Heart left ventricle (tissue), 16 donors: Measurements from ENCODE around the gene COL1A1. TPM values are rescaled to one million over a fixed set of nuclear protein-coding genes. Genes with fewer than 3 reads are reported as not detected.

ENCODE experiments used
- ATAC-seq, 4 donors: fragments of 200-7000 bp; cut with Tn5 transposase; one replicate each; pipeline ENCODE4 v1.9.1; 2020 to 2022; ENCODE audit warnings: moderate library complexity in 4 of 4, mild to moderate bottlenecking in 3 of 4, moderate number of reproducible peaks in 1 of 4
- DNase-seq, 5 donors: peaks; one replicate each; pipeline ENCODE4 v3.0.0-alpha.2; 2020
- H3K27ac ChIP-seq, 12 donors: fragments of 200-600 bp; sonication (generic) in 4 of 12; one replicate each; pipeline versions ENCODE4 v1.5.0 to v1.8.0; 2016 to 2022; ENCODE audit warnings: mild to moderate bottlenecking in 2 of 12
- H3K27me3 ChIP-seq, 9 donors: fragments of 200-600 bp; sonication (generic) in 2 of 9; one replicate each; pipeline versions ENCODE4 v1.5.1 to v1.8.0; 2016 to 2022; ENCODE audit warnings: mild to moderate bottlenecking in 3 of 9
- H3K36me3 ChIP-seq, 9 donors: fragments of 200-600 bp; sonication (generic) in 2 of 9; one replicate each; pipeline versions ENCODE4 v1.5.0 to v1.8.0; 2018 to 2022; ENCODE audit warnings: mild to moderate bottlenecking in 2 of 9
- H3K4me1 ChIP-seq, 12 donors: fragments of 200-600 bp; sonication (generic) in 4 of 12; one replicate each; pipeline versions ENCODE4 v1.5.0 to v1.8.0; 2016 to 2022; ENCODE audit warnings: mild to moderate bottlenecking in 3 of 12
- H3K4me3 ChIP-seq, 12 donors: fragments of 200-600 bp; sonication (generic) in 4 of 12; one replicate each; pipeline versions ENCODE4 v1.5.0 to v1.8.0; 2017 to 2022; ENCODE audit warnings: mild to moderate bottlenecking in 9 of 12, moderate library complexity in 4 of 12
- H3K9me3 ChIP-seq, 12 donors: fragments of 200-600 bp; sonication (generic) in 4 of 12; one replicate each; pipeline versions ENCODE4 v1.5.0 to v1.8.0; 2016 to 2022; ENCODE audit warnings: mild to moderate bottlenecking in 1 of 12
- POLR2A ChIP-seq, 2 donors: fragments of 450-650 bp; IDR thresholded peaks; one replicate each; pipeline ENCODE4 v1.6.1; 2017; ENCODE audit warnings: antibody characterized with exemption in 2 of 2, mild to moderate bottlenecking in 2 of 2, moderate library complexity in 2 of 2
- WGBS, 4 donors: extraction: QIAGEN DNeasy Blood & Tissue Kit in 2 of 4; methylation state at CpG; one replicate each; pipeline versions ENCODE4 v1.1.5 to v1.1.7; 2013 to 2018; 5-methylcytosine and 5-hydroxymethylcytosine counted together
- intact Hi-C, 10 donors: fragments of 100-400 bp; cut with DNase I; formaldehyde crosslinking; loops; one replicate each; pipeline versions ENCODE4 v1.11.1 to v1.14.2; 2022
- polyA plus RNA-seq, 2 donors: library from polyadenylated mRNA; stranded (reverse); fragments of 200-250 nt; gene quantifications; one replicate each; pipeline ENCODE4 v1.2.3, GENCODE V29; 2013
- total RNA-seq, 9 donors: library from RNA; depleted of rRNA in 2 of 9; stranded (reverse); fragments of >200 nt in 2 of 9; fragmentation: NEBNext Ultra II Directional in 3 of 9; extraction: Animal tissue kit (Norgen Biotek cat#: 25700) in 3 of 9; gene quantifications; one replicate each; pipeline versions ENCODE4 v1.1.0 to v1.2.4, GENCODE V29; 2016 to 2023
- TF ChIP-seq, protein P1 (sequence below), 12 donors: fragments of 200-600 bp; sonication (generic) in 4 of 12; IDR thresholded peaks; one replicate each; pipeline versions ENCODE4 v1.5.0 to v1.8.0; 2018 to 2022; ENCODE audit warnings: antibody characterized with exemption in 12 of 12, mild to moderate bottlenecking in 5 of 12
- donor health status: ischemic (EF 13 %, LVEDD 7.1; RV severe dilation, severe dysfunction).
- donor health status: healthy with polysubstance abuse.
- donor health status: DM: no; HTN: yes; CAD: no.
- donor health status: DM: no; HTN: no; CAD: no.
- donor health status: ischemic (EF 25% LVEDD 6.9; RV normal size, moderate dysfunction).
- donor health status: ischemic (EF 25% LVEDD 5.7; RV mildly dilated, moderate dysfunction).
- donor health status: healthy.
- donor health status: DM: yes; HTN: yes; CAD: no.
- donor health status: ischemic (EF 35%, LVEDD 5.7; RV mildly dilated, moderate dysfunction).
- donor health status: nonischemic (EF 11% LVEDD 7.7; RV severe dilation, severe dysfunction).
- donor health status: DM: yes; HTN: yes; CAD: no.
- donor health status: PGD.
- donor health status: ischemic (EF 29% LVEDD 5.4; RV normal size, mild dysfunction).
- donor health status: nonischemic (EF 23%, LVEDD 6.1; RV moderate dilation, normal function).

Gene COL1A1
- total and polyA plus RNA-seq, 11 donors, result 10.2 to 897 (median 55.4) TPM

DNA sequence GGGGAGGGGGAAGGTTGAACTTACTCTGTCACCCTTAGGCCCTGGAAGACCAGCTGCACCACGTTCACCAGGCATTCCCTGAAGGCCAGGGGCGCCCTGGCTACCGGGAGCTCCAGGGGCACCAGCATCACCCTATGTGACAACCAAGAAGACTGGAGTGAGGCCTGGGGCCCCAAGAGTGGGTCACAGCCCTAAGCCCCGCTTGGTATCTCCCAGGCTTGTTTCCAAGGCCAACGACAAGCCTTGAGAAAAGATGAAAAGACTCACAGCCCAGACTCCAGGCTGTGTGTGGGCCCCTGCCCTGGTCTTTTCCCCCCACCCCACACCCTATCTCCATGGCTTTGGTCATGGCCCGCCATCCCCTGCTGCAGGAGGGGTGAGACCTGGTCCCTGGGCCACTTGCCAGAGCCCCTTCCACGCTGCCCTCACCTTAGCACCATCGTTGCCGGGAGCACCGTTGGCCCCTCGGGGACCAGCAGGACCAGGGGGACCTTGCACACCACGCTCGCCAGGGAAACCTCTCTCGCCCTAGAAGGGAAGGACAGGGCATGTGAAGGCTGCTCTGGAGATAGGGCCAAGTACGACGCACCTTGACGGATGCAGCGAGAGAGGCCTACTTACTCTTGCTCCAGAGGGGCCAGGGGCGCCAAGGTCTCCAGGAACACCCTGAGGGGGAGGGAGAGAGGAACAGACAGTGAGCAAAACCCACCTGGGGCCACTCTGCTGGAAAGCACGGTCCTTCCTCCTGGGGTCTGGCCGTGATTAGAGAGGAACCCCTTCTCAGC is 9.9 kb downstream of the COL1A1 start:
- no peak for ATAC-seq
- H3K36me3 ChIP-seq, result peaks cover 0 to 100% (median 96%) of the 10 kb centered on the region in 9 donors
- 72 to 77% (median 76%) methylated on average over 11 to 21 of the region's 21 CpGs for WGBS, 4 donors
- peaks cover 0 to 13% (median 0%) of the 10 kb centered on the region in 12 donors for H3K4me1 ChIP-seq
- no peak overlapping the region for H3K4me3 ChIP-seq
- H3K9me3 ChIP-seq, result no peaks in the 10 kb centered on the region
- no peaks in the 10 kb centered on the region for H3K27me3 ChIP-seq
- peak overlapping the region in 2 of 12 donors; percentile 22 to 40 for H3K27ac ChIP-seq
- DNase-seq, result no peak
- intact Hi-C loops, result no loop called here
- TF ChIP-seq POLR2A (IDR thresholded peaks at IDR 0.05), result no peak
- TF ChIP-seq, protein P1, sequence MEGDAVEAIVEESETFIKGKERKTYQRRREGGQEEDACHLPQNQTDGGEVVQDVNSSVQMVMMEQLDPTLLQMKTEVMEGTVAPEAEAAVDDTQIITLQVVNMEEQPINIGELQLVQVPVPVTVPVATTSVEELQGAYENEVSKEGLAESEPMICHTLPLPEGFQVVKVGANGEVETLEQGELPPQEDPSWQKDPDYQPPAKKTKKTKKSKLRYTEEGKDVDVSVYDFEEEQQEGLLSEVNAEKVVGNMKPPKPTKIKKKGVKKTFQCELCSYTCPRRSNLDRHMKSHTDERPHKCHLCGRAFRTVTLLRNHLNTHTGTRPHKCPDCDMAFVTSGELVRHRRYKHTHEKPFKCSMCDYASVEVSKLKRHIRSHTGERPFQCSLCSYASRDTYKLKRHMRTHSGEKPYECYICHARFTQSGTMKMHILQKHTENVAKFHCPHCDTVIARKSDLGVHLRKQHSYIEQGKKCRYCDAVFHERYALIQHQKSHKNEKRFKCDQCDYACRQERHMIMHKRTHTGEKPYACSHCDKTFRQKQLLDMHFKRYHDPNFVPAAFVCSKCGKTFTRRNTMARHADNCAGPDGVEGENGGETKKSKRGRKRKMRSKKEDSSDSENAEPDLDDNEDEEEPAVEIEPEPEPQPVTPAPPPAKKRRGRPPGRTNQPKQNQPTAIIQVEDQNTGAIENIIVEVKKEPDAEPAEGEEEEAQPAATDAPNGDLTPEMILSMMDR (IDR thresholded peaks at IDR 0.05), result no peak

DNA sequence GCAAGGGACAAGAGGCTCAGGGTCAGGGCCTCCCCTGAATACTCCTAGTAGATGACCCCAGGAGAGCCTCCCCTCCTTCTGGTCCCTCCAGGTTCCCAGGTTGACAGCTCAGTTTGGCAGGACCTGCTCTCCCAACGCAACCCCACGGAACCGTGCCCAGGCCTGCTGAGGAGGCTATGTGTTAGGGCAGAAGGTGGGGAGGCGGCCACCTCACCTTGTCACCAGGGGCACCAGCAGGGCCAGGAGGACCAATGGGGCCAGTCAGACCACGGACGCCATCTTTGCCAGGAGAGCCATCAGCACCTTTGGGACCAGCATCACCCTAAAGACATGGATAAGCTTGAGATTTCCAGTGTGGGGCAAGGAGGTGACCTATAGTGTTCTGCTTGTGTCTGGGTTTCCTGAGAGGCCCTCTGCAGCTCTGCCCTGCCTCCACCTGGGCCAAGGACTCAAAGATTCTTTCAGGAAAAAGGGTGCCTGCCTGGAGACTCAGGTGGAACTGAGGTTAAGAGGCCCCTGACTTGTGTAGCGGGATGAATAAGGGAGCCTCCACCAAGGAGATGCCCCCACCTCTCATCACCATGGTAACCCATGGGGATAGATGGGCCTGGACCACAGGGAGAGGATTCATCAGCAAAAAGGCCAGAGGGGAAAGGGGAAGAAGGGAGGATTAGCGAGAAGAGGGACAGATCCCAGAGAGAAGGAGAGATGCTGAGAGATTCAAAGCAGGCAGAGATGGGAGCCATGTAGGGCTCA is 10.7 kb downstream of the COL1A1 start:
- Histone ChIP-seq H3K4me3 (no peak overlapping the region), H3K9me3 (no peaks in the 10 kb centered on the region), H3K27me3 (no peaks in the 10 kb centered on the region), H3K4me1 (peaks cover 0 to 13% (median 0%) of the 10 kb centered on the region in 12 donors), H3K27ac (peak overlapping the region in 3 of 12 donors; percentile 4 to 40 (median 22)), H3K36me3 (peaks cover 0 to 99% (median 96%) of the 10 kb centered on the region in 9 donors)
- intact Hi-C loops, result no loop called here
- WGBS, 4 donors, result 87 to 94% (median 90%) methylated on average over 5 to 8 of the region's 8 CpGs
- ATAC-seq, result no peak
- no peak for TF ChIP-seq POLR2A (IDR thresholded peaks at IDR 0.05)
- TF ChIP-seq, protein P1 (IDR thresholded peaks at IDR 0.05), result no peak
- DNase-seq, result no peak

DNA sequence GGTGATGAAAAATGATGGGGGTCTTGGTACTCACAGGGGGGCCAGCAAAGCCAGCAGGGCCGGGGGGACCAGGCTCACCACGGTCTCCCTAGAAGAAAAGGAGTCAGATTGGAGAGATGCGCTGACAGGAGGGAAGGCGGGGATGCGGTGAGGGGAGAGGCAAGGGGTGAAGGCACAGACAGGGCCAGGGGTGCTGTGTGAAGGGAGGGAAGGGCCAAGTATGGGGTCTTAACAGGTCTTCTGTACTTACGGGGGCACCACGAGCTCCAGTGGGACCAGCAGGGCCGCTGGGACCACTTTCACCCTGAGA is 11.2 kb downstream of the COL1A1 start:
- Histone ChIP-seq H3K4me1 (peaks cover 0 to 14% (median 0%) of the 10 kb centered on the region in 12 donors), H3K9me3 (no peaks in the 10 kb centered on the region), H3K27ac (peak overlapping the region in 3 of 12 donors; percentile 4 to 40 (median 22)), H3K4me3 (no peak overlapping the region), H3K27me3 (no peaks in the 10 kb centered on the region), H3K36me3 (peaks cover 0 to 99% (median 95%) of the 10 kb centered on the region in 9 donors)
- intact Hi-C loops, result no loop called here
- no peak for ATAC-seq
- TF ChIP-seq POLR2A (IDR thresholded peaks at IDR 0.05), result no peak
- TF ChIP-seq, protein P1 (IDR thresholded peaks at IDR 0.05), result no peak
- DNase-seq, result no peak
- WGBS, 4 donors, result 79 to 92% (median 84%) methylated on average over 8 of the region's 8 CpGs
